AG04450 (cell line): ENCODE results near the gene PPFIA4. TPM values are rescaled to one million over a fixed set of nuclear protein-coding genes. Genes with fewer than 3 reads are reported as not detected.

Experiments
- CTCF ChIA-PET: fragments of 300-600, 350-600 bp; formaldehyde crosslinking; extraction: SDS; loops from one replicate; lab custom pipeline; 2022; ENCODE audit warnings: antibody characterized with exemption, inconsistent platforms; lab: Charles Lee
- POLR2A ChIA-PET: fragments of 350-600 bp; formaldehyde crosslinking; extraction: SDS; loops from one replicate; lab custom pipeline; 2021; ENCODE audit warnings: antibody characterized with exemption, inconsistent platforms; lab: Yijun Ruan, JAX
- DNase-seq: peaks from one replicate; pipeline ENCODE4 v3.0.0-alpha.2; 2011; ENCODE audit warnings: low read depth, low spot score
- H3K27ac ChIP-seq: one replicate; pipeline ENCODE4 v1.5.1; 2012; ENCODE audit warnings: low read depth, low read length, control low read depth
- H3K27me3 ChIP-seq: one replicate; pipeline ENCODE4 v1.6.0; 2012; ENCODE audit warnings: low read length; ENCODE audit not compliant: control insufficient read depth, insufficient read depth
- H3K4me3 ChIP-seq: 2 replicates; pipeline ENCODE4 v1.5.1; 2011; ENCODE audit warnings: mild to moderate bottlenecking, low read depth, low read length, control low read depth
- H3K9me3 ChIP-seq: 2 replicates; pipeline ENCODE4 v1.5.1; 2012; ENCODE audit warnings: low read length; ENCODE audit not compliant: control insufficient read depth, insufficient read depth
- polyA plus RNA-seq: library from polyadenylated mRNA; depleted of rRNA; stranded (reverse); fragments of >200 nt; gene quantifications from 2 replicates; pipeline ENCODE4 v1.2.3, GENCODE V29; 2011
- TF ChIP-seq, protein P1 (sequence below): IDR thresholded peaks from 2 replicates; pipeline ENCODE4 v1.5.1; 2011; ENCODE audit warnings: low read depth, low read length, control low read depth, inconsistent platforms

The PPFIA4 gene
- polyA plus RNA-seq, 1 experiment: 0.82 TPM

DNA sequence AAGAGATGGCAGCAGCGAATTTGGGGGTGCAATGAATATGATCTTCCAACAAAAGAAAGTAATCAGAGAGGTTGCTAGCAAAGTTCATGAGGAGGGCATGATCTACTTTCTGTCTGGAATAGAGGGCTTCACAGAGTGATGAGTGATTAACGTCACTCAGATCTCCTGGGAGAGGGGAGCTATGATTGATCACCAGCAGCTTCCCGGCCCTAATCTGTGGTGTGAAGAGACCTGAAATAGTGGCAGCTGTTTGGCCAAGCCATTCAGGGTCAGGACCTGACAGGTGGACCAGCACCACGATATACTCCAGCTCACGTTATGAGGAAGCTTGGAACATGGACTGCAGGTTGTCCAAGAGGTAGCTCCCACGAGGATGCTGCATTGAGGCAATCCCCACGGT is 39.0 kb upstream of the PPFIA4 start:
- POLR2A ChIA-PET: no interaction called here
- H3K27me3 ChIP-seq: peaks cover 45% of the 10 kb centered on the region
- CTCF ChIA-PET: interaction anchor here (1.0 to 4.4 kb wide), 2 partner anchors 13 to 19 kb away, joined by 3 to 27 read pairs; no protein-coding TSS in a partner anchor
- no peak overlapping the region for H3K4me3 ChIP-seq
- TF ChIP-seq, protein P1, sequence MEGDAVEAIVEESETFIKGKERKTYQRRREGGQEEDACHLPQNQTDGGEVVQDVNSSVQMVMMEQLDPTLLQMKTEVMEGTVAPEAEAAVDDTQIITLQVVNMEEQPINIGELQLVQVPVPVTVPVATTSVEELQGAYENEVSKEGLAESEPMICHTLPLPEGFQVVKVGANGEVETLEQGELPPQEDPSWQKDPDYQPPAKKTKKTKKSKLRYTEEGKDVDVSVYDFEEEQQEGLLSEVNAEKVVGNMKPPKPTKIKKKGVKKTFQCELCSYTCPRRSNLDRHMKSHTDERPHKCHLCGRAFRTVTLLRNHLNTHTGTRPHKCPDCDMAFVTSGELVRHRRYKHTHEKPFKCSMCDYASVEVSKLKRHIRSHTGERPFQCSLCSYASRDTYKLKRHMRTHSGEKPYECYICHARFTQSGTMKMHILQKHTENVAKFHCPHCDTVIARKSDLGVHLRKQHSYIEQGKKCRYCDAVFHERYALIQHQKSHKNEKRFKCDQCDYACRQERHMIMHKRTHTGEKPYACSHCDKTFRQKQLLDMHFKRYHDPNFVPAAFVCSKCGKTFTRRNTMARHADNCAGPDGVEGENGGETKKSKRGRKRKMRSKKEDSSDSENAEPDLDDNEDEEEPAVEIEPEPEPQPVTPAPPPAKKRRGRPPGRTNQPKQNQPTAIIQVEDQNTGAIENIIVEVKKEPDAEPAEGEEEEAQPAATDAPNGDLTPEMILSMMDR: no peak
- DNase-seq: no peak
- no peaks in the 10 kb centered on the region for H3K9me3 ChIP-seq
- H3K27ac ChIP-seq: no peak overlapping the region

DNA sequence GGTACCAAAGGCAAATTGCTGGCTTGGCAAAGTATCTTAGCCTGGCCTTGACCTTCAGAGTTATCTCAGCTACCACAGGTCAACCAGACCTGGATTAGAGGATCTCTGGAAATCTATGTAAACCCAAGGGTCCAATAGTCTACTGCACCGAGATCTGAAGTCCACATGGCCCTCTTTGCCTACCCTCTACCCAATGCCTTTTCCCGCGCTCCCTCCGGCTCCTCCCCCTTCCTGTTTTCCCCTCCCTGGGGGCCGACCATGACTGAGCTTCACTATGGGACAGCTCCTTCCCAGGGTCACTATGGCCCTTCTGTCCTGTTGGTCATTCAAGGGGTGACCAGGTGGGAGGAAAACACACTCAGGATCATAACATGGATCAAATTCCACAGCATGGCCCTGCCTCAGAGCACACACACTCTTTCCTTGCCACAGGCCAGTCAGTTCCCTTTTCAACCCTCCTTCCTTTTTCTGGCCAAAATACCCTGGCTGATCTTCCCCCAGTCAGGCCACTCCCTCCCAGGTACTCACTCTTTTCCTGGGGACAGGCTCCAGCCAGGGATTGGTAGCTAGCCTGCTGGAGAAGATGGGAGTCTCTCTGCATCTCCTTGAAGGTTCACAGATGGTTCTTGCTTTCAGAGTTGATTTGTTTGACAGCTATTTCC is 38.2 kb upstream of the PPFIA4 start:
- ChIA-PET CTCF (interaction anchor here (1.0 to 4.4 kb wide), 3 partner anchors 9 to 20 kb away, joined by 3 to 27 read pairs (median 4); no protein-coding TSS in a partner anchor), POLR2A (no interaction called here)
- Histone ChIP-seq H3K27me3 (peaks cover 45% of the 10 kb centered on the region), H3K4me3 (no peak overlapping the region), H3K27ac (no peak overlapping the region), H3K9me3 (no peaks in the 10 kb centered on the region)
- TF ChIP-seq, protein P1: no peak
- DNase-seq: no peak

DNA sequence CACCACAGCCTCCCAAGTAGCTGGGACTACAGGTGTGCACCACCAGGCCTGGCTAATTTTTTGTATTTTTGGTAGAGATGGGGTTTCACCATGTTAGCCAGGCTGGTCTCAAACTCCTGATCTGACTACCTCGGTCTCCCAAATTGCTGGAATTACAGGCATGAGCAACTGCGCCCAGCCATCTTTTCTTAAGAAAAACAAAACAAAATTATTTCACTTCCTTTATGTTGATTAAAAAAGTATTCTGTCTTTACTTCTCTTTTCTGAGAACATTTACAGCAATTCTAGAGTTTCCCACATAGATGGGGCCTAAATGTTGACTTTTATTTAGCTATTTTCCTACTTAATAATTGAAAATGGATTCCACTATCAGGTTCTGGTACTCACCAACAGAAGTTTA is 36.4 kb upstream of the PPFIA4 start:
- H3K27me3 ChIP-seq: peaks cover 45% of the 10 kb centered on the region
- H3K27ac ChIP-seq: no peak overlapping the region
- H3K4me3 ChIP-seq: no peak overlapping the region
- DNase-seq: no peak
- POLR2A ChIA-PET: no interaction called here
- TF ChIP-seq, protein P1: no peak
- no peaks in the 10 kb centered on the region for H3K9me3 ChIP-seq
- CTCF ChIA-PET: interaction anchor here (0.5 to 4.4 kb wide), 5 partner anchors 10 to 801 kb away, joined by 3 to 27 read pairs (median 3); no protein-coding TSS in a partner anchor

DNA sequence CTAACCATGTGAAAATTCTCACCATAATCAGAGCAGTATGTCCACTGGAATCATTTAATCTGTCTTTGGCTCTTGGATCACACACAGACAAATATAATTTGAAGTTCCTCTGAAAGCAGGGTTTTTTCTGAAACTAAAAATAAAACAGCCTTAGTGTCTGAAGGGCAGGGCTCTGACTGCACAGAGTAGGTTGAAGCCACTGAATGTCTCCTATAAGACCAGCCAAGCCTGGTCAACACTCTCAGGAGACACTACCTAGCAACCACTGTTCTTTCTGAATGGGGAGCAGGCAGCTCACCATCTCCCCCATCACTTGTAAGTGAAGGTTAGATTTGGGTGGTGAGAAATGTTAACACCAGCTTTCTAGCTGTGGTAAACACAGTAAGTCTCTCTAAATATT is 35.2 kb upstream of the PPFIA4 start:
- ChIA-PET POLR2A (no interaction called here), CTCF (interaction anchor here (0.6 to 4.4 kb wide), 2 partner anchors 9 to 21 kb away, joined by 5 to 27 read pairs; no protein-coding TSS in a partner anchor)
- H3K27ac ChIP-seq: no peak overlapping the region
- TF ChIP-seq, protein P1: no peak
- no peaks in the 10 kb centered on the region for H3K9me3 ChIP-seq
- DNase-seq: no peak
- no peak overlapping the region for H3K4me3 ChIP-seq
- H3K27me3 ChIP-seq: peaks cover 49% of the 10 kb centered on the region

DNA sequence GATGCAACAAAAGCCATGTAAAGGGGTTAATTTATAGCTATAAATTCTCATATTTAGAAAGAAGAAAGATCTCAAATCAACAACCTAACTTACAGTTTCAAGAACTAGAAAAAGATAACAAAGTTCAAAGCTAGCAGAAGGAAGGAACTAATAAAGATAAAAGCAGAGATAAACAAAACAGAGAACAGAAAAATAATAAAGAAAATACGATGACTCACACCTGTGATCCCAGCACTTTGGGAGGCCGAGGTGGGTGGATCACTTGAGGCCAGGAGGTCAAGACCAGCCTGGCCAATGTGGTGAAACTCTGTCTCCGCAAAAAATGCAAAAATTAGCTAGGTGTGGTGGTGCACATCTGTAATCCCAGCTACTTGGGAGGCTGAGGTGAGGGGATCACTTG is 31.5 kb upstream of the PPFIA4 start:
- TF ChIP-seq, protein P1: no peak
- Histone ChIP-seq H3K27me3 (peaks cover 22% of the 10 kb centered on the region), H3K9me3 (no peaks in the 10 kb centered on the region), H3K4me3 (no peak overlapping the region), H3K27ac (no peak overlapping the region)
- DNase-seq: no peak
- ChIA-PET CTCF (interaction anchor here (1.0 to 3.4 kb wide), 2 partner anchors 27 to 273 kb away, joined by 3 to 14 read pairs; no protein-coding TSS in a partner anchor), POLR2A (interaction anchor here (1.4 kb wide), 1 partner anchor 13 kb away, joined by 4 read pairs; the partner anchor contains the start of gene TMEM183A)
